GM19467 (cell line): ENCODE measurements around the gene TMEM72.

ENCODE experiments used
- ATAC-seq: cut with Tn5 transposase; IDR thresholded peaks from one replicate; pipeline ENCODE4 v1.9.1; 2021; ENCODE audit warnings: mild to moderate bottlenecking, moderate library complexity; ENCODE audit not compliant: unreplicated experiment

TMEM72 gene

DNA sequence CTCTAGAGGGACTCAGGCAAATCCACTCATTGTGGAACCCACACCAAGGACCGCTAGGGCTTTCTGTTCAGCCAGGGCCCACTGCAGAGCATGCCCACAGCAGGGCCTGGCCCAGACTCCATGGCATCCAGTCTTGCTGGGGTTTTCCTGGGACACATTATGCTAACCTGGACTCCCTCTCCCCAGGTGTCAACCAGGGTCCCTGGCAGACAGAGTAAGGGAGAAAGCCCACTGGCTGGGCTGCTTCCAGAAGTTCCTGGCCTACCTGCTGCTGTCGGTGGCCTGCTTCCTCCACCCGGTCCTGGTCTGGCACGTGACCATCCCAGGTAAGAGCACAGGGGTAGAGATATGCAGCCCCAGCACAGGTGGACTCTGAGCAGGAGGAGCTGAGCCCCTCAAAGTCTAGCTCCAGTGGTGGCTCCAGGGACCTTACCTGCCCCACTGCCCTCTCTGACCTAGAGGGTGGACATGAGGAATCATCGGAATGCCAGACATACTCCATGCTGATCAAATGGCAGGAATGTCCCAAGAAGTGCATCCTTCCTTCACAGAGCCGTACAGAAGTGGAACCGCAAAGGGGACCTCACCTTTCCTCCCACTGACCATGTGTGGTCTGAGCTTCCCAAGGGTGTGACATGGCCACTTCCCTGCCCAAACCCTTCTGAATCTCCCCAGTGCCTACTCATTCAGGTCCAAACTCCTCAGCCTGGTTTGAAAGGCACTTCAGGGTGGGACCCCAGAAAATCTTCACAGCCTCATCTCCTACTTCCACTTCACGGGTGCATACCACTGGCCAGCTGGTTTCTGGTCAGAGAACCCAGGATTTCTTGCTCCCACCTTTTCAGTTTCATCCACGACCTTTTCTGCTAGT, 22.5 kb downstream of the TMEM72 start:
- ATAC-seq: no peak

DNA sequence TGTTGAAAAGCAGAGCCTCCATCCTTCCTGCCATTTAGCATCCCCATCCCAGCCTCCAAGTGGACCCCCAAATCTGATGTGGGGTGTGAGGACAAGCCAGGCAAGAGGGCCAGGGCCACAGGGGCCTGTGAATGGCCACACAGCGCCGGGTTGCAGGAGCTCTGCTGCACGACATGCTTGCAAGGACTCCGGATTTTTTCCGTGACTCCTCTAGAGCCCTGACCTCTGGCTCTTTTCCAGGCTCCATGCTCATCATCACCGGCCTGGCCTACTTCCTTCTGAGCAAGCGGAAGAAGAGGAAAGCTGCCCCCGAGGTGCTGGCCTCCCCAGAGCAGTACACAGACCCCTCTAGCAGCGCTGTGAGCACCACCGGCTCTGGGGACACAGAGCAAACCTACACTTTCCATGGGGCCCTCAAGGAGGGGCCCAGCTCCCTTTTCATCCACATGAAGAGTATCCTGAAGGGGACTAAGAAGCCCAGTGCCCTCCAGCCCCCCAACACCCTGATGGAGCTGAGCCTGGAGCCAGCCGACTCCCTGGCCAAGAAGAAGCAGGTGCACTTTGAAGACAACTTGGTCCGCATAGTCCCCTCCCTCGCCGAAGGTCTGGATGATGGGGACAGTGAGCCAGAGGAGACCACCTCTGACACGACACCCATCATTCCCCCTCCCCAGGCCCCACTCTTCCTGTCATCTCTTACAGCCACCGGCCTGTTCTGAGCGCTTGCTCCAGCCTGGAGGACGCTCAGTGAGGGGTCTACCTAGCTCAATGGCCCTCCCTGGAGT, 23.5 kb downstream of the TMEM72 start:
- ATAC-seq: no peak

DNA sequence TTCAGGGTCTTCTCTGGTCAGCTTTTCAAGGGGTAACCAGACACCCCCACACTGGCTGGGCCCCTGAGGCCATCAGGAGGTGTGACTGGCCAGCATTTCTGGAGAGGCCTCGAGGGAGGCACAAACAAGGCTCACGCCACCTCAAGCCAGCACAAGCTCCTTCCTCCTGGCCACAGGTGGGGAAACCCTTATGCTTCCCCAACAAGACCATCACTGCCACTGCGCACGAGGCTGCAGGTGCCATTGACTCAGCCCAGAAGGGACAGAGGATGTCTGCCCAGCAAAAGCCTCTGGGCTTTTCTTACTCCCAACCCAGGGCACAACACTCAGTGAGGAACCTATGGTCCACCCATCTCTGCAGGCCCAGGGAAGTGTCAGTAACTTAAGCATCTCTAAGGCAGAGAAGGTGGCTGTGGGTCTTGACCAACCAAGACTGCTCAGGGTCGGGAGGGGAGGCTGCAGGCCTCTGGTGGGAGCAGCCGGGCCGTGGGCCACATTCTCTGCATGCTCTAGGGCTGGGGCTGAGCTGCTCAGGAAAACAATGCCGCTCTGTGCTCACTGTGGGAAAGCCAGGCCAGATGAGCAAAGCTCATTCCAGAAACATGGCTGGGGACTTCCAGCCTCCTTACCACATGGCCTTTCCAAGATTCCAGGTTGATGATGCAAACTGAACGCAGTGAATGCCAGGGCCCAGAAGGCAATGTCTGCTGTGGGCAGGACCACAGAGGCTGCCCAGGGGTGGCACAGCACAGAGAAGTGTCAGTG, 24.2 kb downstream of the TMEM72 start:
- ATAC-seq: no peak

- no peak for ATAC-seq
Observed at GRCh38 chr10:44935966-44936295, 24.8 kb downstream of the TMEM72 start.

DNA sequence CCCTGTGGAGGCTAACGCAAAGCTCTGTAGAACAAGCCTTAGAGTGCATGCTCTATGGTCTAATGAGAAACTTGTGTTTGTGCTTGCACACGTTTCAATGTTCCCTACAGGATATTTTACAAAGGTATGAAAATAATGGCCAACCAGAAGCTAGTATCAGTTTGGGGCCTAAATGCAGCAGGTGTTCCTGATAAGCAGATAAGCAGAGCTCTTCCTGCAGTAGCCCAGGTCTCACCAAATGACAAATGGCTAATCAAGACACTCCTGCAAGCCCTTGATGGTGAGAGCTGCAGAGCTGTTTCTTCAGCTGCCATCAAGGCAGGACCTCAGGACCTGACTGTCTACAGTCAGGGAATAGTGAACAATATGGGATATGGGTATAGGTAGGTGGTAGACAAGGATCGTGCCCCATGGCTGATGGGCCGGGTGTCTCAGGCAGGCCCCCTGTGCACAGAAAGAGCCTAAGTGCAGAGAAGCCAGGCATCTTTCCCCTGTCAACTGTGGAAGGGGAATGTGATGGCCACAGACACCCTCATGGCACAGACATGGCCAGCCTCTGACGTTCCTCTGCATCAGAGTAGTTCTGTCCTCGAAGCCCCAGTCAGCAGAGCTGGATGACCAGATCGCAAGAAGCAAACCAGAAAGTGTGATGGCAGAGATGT, 25.3 kb downstream of the TMEM72 start:
- ATAC-seq: no peak

GRCh38 chr10:44937196-44938005, 26.3 kb downstream of the TMEM72 start:
- no peak for ATAC-seq

DNA sequence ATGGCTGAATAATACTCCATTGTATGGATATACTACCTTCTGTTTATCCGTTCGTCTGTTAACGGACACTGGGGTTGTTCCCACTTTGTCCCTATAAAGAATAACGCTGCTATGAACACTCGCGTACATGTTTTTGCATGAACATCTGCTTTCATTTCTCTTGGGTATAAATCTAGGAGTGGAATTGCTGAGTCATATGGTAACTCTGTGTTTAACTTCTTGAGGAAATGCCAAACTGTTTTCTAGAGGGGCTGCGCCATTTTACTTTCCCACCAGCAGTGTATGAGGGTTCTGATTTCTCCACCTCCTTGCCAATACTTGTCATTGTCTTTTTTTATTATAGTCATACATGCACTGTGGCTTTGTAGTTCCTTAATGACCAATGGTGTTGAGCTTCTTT, 27.8 kb downstream of the TMEM72 start:
- ATAC-seq: no peak

GRCh38 chr10:44939691-44940401, 28.7 kb downstream of the TMEM72 start:
- ATAC-seq: no peak

DNA sequence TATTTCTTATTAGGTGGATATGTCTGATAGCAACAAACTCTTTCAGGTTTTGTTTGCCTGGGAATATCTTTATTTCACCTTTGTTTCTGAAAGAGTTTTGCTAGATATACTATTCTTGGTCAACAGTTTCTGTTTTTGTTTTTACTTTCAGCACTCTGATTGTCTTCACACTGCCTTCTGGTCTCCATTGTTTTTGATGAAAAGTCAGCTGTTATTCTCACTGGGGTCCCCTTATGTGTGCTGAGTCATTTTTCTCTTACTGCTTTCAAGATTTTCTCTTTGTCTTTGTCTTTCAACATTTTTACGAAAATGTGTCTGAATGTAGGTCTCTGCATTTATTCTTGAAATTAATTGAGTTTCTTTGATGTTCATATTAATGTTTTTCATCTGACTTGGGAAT, 33.2 kb downstream of the TMEM72 start:
- ATAC-seq: no peak

DNA sequence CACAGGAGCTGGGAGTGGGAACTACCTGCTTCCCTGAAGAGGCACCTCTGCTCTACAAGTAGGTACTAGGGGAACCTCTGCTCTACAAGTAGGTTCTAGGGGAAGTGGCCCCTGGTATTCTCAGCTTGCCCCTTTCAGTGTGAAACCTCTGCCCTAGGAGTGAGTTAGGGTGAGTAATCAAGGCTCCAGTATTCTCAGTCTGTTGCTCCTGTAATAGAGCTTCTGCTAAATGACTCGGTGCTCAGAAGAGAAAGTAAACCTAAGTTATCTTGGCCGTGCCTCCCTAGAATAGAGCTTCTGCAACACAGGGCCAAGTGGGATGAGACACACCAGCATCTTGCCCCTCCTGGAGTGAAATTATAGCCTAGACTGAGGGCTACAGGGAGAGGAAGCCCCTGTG, 35.1 kb downstream of the TMEM72 start:
- no peak for ATAC-seq

- peak; percentile 51 for ATAC-seq
Observed at GRCh38 chr10:44947371-44948152, 36.4 kb downstream of the TMEM72 start.

- no peak for ATAC-seq
Observed at GRCh38 chr10:44948642-44949041, 37.5 kb downstream of the TMEM72 start.

DNA sequence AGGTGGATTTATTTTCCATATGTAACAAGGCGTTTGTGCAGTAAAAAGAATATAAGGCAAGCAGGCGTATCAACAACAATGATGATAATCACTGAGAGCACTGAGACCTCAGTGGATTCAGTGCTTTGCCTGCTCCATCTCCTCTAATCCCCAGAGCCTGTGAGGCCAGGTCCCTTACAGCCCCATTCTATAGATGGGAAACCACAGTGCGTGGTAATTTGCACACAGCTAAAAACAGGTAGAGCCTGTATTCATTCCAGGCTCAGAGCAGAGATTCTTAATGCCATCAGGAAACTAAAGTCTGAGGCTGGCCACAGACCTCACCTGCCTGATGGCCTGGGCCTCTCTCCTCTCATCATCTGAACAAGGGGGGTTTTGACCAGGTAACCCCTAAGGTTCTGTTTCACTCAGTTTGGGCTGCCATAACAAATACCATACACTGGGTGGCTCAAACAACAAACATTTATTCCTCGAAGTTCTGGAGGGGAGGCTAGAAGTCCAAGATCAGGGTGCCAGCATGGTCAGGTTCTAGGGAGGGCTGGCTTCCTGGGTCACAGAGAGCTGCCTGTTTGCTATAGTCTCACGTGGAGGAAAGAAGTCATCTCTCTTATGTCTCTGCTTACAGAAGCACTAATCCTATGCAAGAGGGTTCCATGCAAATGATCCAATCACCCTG, 38.1 kb downstream of the TMEM72 start:
- no peak for ATAC-seq

DNA sequence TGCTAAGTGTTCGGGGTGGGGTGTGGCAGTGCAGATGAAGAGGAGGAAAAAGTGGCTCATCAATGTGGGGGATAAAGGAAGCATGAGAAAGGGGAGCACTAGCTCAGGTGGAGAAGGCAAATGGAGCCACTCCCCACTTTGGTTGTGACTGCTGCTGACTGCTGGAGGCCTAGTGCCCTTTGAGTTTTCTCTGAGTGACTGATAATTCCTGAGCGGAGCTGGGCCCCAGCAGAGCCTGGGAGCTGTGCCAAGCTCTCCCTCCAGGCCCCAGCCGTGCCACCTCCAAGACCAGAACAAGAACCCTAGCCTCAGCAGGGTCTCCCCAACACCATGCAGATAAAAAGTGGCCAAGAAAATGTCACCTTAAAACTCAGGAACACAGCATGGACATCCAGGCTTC, 38.8 kb downstream of the TMEM72 start:
- no peak for ATAC-seq

DNA sequence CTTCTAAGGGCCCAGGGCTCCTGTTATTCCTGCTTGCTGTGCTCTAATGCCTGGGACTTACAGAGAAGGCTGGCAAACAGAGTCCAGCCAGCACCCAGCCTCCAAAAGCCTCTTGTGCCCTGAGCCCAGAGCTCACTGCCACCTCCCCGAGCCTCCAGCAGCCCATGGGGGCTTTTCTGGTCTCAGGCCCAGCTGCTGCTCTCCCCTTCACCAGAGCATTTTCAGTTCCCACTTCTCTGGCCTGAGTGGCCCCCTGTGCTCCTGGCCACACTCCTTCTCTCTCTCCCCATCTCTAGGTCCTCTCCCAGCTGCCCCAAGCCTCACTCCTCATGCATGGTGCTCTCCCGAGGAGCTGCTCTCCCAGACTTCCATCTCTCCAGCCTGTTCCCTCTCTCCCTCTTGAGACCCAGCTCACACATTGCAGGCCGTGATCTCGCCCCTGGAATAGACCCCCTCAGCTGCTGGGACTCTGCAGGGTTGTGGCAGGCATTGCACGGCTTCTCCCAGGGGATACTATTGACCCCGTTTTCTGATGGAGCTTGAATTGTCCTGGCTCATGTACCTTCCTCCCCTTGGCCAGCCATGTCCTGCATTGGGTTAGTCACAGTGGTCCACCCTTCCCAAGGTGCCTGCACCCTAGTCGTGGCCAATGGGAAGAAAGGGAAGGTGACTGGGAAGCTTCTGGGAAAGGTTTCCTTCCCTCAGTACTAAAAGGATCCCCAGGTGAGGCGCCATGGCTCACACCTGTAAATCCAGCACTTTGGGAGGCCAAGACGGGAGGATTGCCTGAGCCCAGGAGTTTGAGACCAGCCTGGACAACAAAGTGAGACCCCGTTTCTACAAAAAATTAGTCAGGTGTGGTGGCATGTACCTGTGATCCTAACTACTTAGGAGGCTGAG, 39.4 kb downstream of the TMEM72 start:
- ATAC-seq: no peak

DNA sequence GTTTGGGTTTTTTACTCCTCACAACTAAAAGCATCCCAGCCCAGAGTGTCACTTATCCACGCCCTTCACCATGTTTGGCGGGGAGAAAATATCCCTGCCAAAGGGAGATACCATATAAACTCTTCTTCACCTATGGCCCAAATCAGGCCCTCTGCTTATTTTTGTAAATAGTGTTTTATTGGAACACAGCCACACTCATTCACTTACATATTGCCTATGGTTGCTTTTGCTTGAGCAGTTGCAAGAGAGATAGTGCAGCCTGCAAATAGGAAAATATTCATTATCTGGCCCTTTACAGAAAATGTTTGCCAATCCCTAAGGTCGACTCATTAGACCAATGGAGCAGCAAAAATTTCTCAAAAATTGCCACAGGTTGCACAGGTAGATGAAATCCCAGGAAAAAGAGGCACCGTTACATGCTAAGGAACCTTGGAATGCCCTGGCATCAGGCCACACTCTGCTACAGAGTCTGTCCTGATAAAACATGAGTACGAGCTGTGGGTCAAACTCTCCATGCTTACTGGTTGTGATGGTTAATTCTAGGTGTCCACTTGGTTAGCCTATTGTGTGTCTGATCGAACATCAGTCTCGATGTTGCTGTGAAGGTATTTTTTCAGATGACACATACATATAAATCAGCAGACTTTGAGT, 40.6 kb downstream of the TMEM72 start:
- ATAC-seq: no peak

- ATAC-seq: no peak
Observed at GRCh38 chr10:44952779-44953231, 41.7 kb downstream of the TMEM72 start.
